ENCODE data around the gene WASF2. TPM values are rescaled to one million over a fixed set of nuclear protein-coding genes. Genes with fewer than 3 reads are reported as not detected.
A peak's percentile ranks its signal among the peaks of the same experiment; 100 is the strongest.

The WASF2 gene
- total and polyA plus RNA-seq, 2 of the 13 experiments (the other 11 are each of a cell fraction or from before 2014, with no cell fraction given), result 10.4 to 27.7 TPM

DNA sequence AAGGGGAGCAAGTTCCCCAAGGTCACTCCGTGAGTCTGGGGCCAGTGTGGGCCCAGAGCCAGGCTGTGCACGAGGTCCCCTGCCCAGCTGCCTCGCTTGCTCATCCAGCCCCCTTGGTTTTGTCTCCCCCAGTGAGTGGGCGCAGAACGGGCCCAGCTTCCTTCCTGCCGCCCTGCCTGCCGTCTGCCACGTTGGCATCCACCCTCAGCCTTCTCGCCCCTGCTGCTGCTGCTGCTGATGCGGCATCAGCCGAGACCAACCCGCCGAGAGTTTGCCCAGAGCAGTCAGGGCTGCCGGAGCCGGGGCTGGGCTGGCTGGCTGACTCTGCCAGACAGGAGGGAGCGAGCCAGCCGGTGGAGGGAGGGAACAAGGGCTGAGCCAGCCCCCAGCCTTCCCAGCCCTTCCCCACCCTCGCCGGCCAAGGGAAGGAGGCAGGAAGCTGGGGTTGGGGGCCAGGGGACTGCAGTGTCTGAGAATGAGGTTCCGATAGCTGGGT lies 31.4 kb upstream of the WASF2 start (continued):
- no peak for TF ChIP-seq ZFYVE20 (CRISPR knock-in tag; IDR thresholded peaks at IDR 0.05; ENCODE audit: borderline replicate concordance, low read depth)
- TF ChIP-seq TFDP2 (CRISPR knock-in tag; IDR thresholded peaks at IDR 0.05), result 0 out of 2 replicates have a peak, but pooled peaks have one; percentile 9
- TF ChIP-seq NFIC (IDR thresholded peaks at IDR 0.05; ENCODE audit: low read length), result no peak
- TF ChIP-seq ZNF503 (CRISPR knock-in tag; IDR thresholded peaks at IDR 0.05), result no peak
- TF ChIP-seq ZNF879 (CRISPR knock-in tag; IDR thresholded peaks at IDR 0.05), result no peak
- 0 out of 2 replicates have a peak, but pooled peaks have one; percentile 37 for TF ChIP-seq GMEB1 (CRISPR knock-in tag; IDR thresholded peaks at IDR 0.05; ENCODE audit: borderline replicate concordance)
- no peak for TF ChIP-seq ZNF251 (CRISPR knock-in tag; IDR thresholded peaks at IDR 0.05)
- no peak for TF ChIP-seq CREB1 (IDR thresholded peaks at IDR 0.05)
- TF ChIP-seq CREB1 (CRISPR knock-in tag; IDR thresholded peaks at IDR 0.05), result no peak
- TF ChIP-seq SP2 (CRISPR knock-in tag; IDR thresholded peaks at IDR 0.05), result no peak
- TF ChIP-seq, protein P1, sequence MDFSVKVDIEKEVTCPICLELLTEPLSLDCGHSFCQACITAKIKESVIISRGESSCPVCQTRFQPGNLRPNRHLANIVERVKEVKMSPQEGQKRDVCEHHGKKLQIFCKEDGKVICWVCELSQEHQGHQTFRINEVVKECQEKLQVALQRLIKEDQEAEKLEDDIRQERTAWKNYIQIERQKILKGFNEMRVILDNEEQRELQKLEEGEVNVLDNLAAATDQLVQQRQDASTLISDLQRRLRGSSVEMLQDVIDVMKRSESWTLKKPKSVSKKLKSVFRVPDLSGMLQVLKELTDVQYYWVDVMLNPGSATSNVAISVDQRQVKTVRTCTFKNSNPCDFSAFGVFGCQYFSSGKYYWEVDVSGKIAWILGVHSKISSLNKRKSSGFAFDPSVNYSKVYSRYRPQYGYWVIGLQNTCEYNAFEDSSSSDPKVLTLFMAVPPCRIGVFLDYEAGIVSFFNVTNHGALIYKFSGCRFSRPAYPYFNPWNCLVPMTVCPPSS (IDR thresholded peaks at IDR 0.05), result no peak
- TF ChIP-seq ZNF3 (CRISPR knock-in tag; IDR thresholded peaks at IDR 0.05), result no peak
- TF ChIP-seq ZMYM3 (CRISPR knock-in tag; IDR thresholded peaks at IDR 0.05), result peak; percentile 91
- no peak for TF ChIP-seq NCOA5 (CRISPR knock-in tag; IDR thresholded peaks at IDR 0.05)
- 0 out of 2 replicates have a peak, but pooled peaks have one; percentile 22 for TF ChIP-seq KDM5B (CRISPR knock-in tag; IDR thresholded peaks at IDR 0.05; ENCODE audit: borderline replicate concordance)
- TF ChIP-seq PLSCR1 (CRISPR knock-in tag; IDR thresholded peaks at IDR 0.05; ENCODE audit: borderline replicate concordance), result no peak
- TF ChIP-seq RFXANK (CRISPR knock-in tag; IDR thresholded peaks at IDR 0.05), result no peak
- TF ChIP-seq ZSCAN5A (CRISPR knock-in tag; IDR thresholded peaks at IDR 0.05; ENCODE audit: borderline replicate concordance), result no peak
- TF ChIP-seq, protein P2, sequence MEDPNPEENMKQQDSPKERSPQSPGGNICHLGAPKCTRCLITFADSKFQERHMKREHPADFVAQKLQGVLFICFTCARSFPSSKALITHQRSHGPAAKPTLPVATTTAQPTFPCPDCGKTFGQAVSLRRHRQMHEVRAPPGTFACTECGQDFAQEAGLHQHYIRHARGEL (CRISPR knock-in tag; IDR thresholded peaks at IDR 0.05), result no peak
- TF ChIP-seq, protein P3, sequence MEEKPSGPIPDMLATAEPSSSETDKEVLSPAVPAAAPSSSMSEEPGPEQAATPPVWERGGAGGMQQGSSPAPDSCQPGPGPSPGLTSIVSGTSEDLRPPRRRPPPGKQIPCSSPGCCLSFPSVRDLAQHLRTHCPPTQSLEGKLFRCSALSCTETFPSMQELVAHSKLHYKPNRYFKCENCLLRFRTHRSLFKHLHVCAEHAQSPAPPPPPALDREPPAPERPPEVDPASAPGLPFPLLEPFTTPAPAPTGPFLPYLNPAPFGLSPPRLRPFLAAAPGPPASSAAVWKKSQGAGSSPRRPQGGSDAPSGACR (CRISPR knock-in tag; IDR thresholded peaks at IDR 0.05), result 0 out of 2 replicates have a peak, but pooled peaks have one; percentile 33
- no peak for TF ChIP-seq TSC22D2 (CRISPR knock-in tag; IDR thresholded peaks at IDR 0.05; ENCODE audit: borderline replicate concordance)
